Cerebellar nuclear complex (tissue), 1 donor: ENCODE data around the gene DTD1.

Experiments used
- DNase-seq, 2 experiments: peaks; one replicate each; lab custom pipeline; 2025; lab: John Stamatoyannopoulos, UW

DTD1 gene

GRCh38 chr20:18662279-18663040 lies 74.6 kb downstream of the DTD1 start:
- DNase-seq: no peak

- DNase-seq: no peak
Measured at GRCh38 chr20:18663932-18664331, 76.1 kb downstream of the DTD1 start.

GRCh38 chr20:18665135-18665534 lies 77.3 kb downstream of the DTD1 start:
- no peak for DNase-seq

GRCh38 chr20:18666803-18667415 lies 79.1 kb downstream of the DTD1 start:
- no peak for DNase-seq

GRCh38 chr20:18669241-18670019 lies 81.6 kb downstream of the DTD1 start:
- no peak for DNase-seq

- no peak for DNase-seq
Measured at GRCh38 chr20:18671203-18671710, 83.4 kb downstream of the DTD1 start.

- no peak for DNase-seq
Measured at GRCh38 chr20:18672834-18673233, 85.0 kb downstream of the DTD1 start.

GRCh38 chr20:18676396-18676795 lies 88.5 kb downstream of the DTD1 start:
- no peak for DNase-seq

GRCh38 chr20:18677126-18677525 lies 89.3 kb downstream of the DTD1 start:
- no peak for DNase-seq

- DNase-seq: no peak
Measured at GRCh38 chr20:18678549-18679419, 90.9 kb downstream of the DTD1 start.

- DNase-seq: no peak
Measured at GRCh38 chr20:18683839-18684238, 96.0 kb downstream of the DTD1 start.

- DNase-seq: no peak
Measured at GRCh38 chr20:18684775-18685174, 96.9 kb downstream of the DTD1 start.

GRCh38 chr20:18685406-18685805 lies 97.6 kb downstream of the DTD1 start:
- DNase-seq: no peak

- no peak for DNase-seq
Measured at GRCh38 chr20:18686696-18687095, 98.8 kb downstream of the DTD1 start.

- no peak for DNase-seq
Measured at GRCh38 chr20:18688676-18689075, 100.8 kb downstream of the DTD1 start.

GRCh38 chr20:18689557-18689956 lies 101.7 kb downstream of the DTD1 start:
- no peak for DNase-seq

GRCh38 chr20:18692447-18692846 lies 104.6 kb downstream of the DTD1 start:
- DNase-seq: no peak

GRCh38 chr20:18694071-18694470 lies 106.2 kb downstream of the DTD1 start:
- no peak for DNase-seq

- no peak for DNase-seq
Measured at GRCh38 chr20:18695175-18695574, 107.3 kb downstream of the DTD1 start.

GRCh38 chr20:18698735-18699380 lies 111.0 kb downstream of the DTD1 start:
- DNase-seq: no peak

GRCh38 chr20:18701969-18702368 lies 114.1 kb downstream of the DTD1 start:
- DNase-seq: no peak
